GM12878 (cell line): ENCODE measurements around the gene HTD2. TPM values are rescaled to one million over a fixed set of nuclear protein-coding genes. Genes with fewer than 3 reads are reported as not detected.
A peak's percentile ranks its signal among the peaks of the same experiment; 100 is the strongest.

Experiments used
- BHLHE40 ChIP-seq, 2 experiments: fragments of 450-650 bp in 1 of 2; IDR thresholded peaks; 2 replicates each; pipeline ENCODE4 v1.6.1; 2011 to 2017; ENCODE audit warnings: low read depth in 2 of 2, borderline replicate concordance in 1 of 2, improper control_type of control experiment in 1 of 2, low read length in 1 of 2, mild to moderate bottlenecking in 1 of 2
- CHD2 ChIP-seq: IDR thresholded peaks from 2 replicates; pipeline ENCODE4 v1.6.1; 2011; ENCODE audit warnings: low read depth, low read length, improper control_type of control experiment, borderline replicate concordance
- CREB1 ChIP-seq: IDR thresholded peaks from 2 replicates; pipeline ENCODE4 v1.6.1; 2012; ENCODE audit warnings: low read depth, mild to moderate bottlenecking, inconsistent platforms
- FOXM1 ChIP-seq: IDR thresholded peaks from 2 replicates; pipeline ENCODE4 v1.6.1; 2012; ENCODE audit warnings: low read depth, mild to moderate bottlenecking, inconsistent platforms, low read length, moderate library complexity
- HDAC6 ChIP-seq: fragments of 200-600 bp; sonication (generic); IDR thresholded peaks from one replicate; pipeline ENCODE4 v1.8.0; 2017; ENCODE audit warnings: antibody characterized with exemption; ENCODE audit not compliant: unreplicated experiment
- HDGF ChIP-seq: fragments of 450-650 bp; IDR thresholded peaks from 2 replicates; pipeline ENCODE4 v1.6.1; 2016; ENCODE audit warnings: antibody characterized with exemption
- IRF4 ChIP-seq: IDR thresholded peaks from 2 replicates; pipeline ENCODE4 v1.6.1; 2011; ENCODE audit warnings: low read depth, low read length
- MTA3 ChIP-seq: IDR thresholded peaks from 2 replicates; pipeline ENCODE4 v1.6.1; 2012; ENCODE audit warnings: low read length, inconsistent platforms, borderline replicate concordance
- MYB ChIP-seq: fragments of 150-350 bp; IDR thresholded peaks from 2 replicates; pipeline ENCODE4 v1.6.1; 2014; ENCODE audit warnings: mild to moderate bottlenecking, low read depth, low read length, borderline replicate concordance
- PML ChIP-seq: IDR thresholded peaks from 2 replicates; pipeline ENCODE4 v1.6.1; 2012; ENCODE audit warnings: low read length, inconsistent platforms
- RAD21 ChIP-seq: IDR thresholded peaks from 2 replicates; pipeline ENCODE4 v1.6.1; 2011; ENCODE audit warnings: mild to moderate bottlenecking, low read depth, low read length, moderate library complexity; ENCODE audit not compliant: insufficient read depth
- RFX5 ChIP-seq: IDR thresholded peaks from 2 replicates; pipeline ENCODE4 v1.6.1; 2011; ENCODE audit warnings: low read depth, low read length, improper control_type of control experiment
- SMAD1 ChIP-seq: fragments of 450-650 bp; IDR thresholded peaks from 2 replicates; pipeline ENCODE4 v1.6.1; 2018; ENCODE audit warnings: mild to moderate bottlenecking, low read depth; ENCODE audit not compliant: partially characterized antibody
- SMAD5 ChIP-seq: IDR thresholded peaks from 2 replicates; pipeline ENCODE4 v1.6.1; 2016; ENCODE audit warnings: antibody characterized with exemption, low read depth
- SREBF1 ChIP-seq: IDR thresholded peaks from 2 replicates; pipeline ENCODE4 v1.6.1; 2012; ENCODE audit warnings: mild to moderate bottlenecking, low read length
- STAT3 ChIP-seq: IDR thresholded peaks from 2 replicates; pipeline ENCODE4 v1.6.1; 2011; ENCODE audit warnings: low read depth, low read length, improper control_type of control experiment
- TCF12 ChIP-seq: IDR thresholded peaks from 2 replicates; pipeline ENCODE4 v1.6.1; 2011; ENCODE audit warnings: low read depth, mild to moderate bottlenecking, low read length
- YY1 ChIP-seq: IDR thresholded peaks from 2 replicates; pipeline ENCODE4 v1.6.1; 2011; ENCODE audit warnings: low read depth, mild to moderate bottlenecking, low read length
- ZNF207 ChIP-seq: fragments of 450-650 bp; IDR thresholded peaks from 2 replicates; pipeline ENCODE4 v1.6.1; 2014; ENCODE audit warnings: antibody characterized with exemption, mild to moderate bottlenecking, borderline replicate concordance
- ZNF217 ChIP-seq: fragments of 450-650 bp; IDR thresholded peaks from 2 replicates; pipeline ENCODE4 v1.6.1; 2017; ENCODE audit warnings: antibody characterized with exemption, mild to moderate bottlenecking
- ZNF622 ChIP-seq: fragments of 450-650 bp; IDR thresholded peaks from 2 replicates; pipeline ENCODE4 v1.6.1; 2017; ENCODE audit warnings: mild to moderate bottlenecking, inconsistent platforms
- polyA plus RNA-seq, 11 experiments: library from polyadenylated mRNA; depleted of rRNA in 4 of 11; unstranded in 6 of 11; stranded (reverse) in 5 of 11; fragments of >200 nt; fragmentation: Nextera tagmentation in 4 of 11; fragmentation: Illumina TruSeq in 1 of 11; extraction: Ambion mirVana in 4 of 11; extraction: Trizol in 1 of 11; gene quantifications; 1 replicate in 1 of 11; 2 replicates in 10 of 11; pipeline versions ENCODE4 v1.2.1 to v1.2.3, GENCODE V29; 2011 to 2016; ENCODE audit warnings: inconsistent platforms in 2 of 11, missing spikeins in 2 of 11, low read depth in 1 of 11
- total RNA-seq, 4 experiments: library from RNA; depleted of rRNA in 3 of 4; stranded (reverse); fragments of >200 nt in 3 of 4; fragmentation: Illumina TruSeq in 1 of 4; extraction: Trizol in 1 of 4; gene quantifications; 2 replicates each; pipeline versions ENCODE4 v1.2.1 to v1.2.3, GENCODE V29; 2013 to 2021
- TF ChIP-seq, protein P1 (sequence below): fragments of 450-650 bp; IDR thresholded peaks from 2 replicates; pipeline ENCODE4 v1.6.1; 2014; ENCODE audit warnings: mild to moderate bottlenecking
- TF ChIP-seq, protein P2 (sequence below): fragments of 450-650 bp; IDR thresholded peaks from 2 replicates; pipeline ENCODE4 v1.6.1; 2017; ENCODE audit warnings: mild to moderate bottlenecking, low read depth, inconsistent platforms; ENCODE audit not compliant: poor library complexity, severe bottlenecking
- TF ChIP-seq, protein P3 (sequence below): fragments of 450-650 bp; IDR thresholded peaks from 2 replicates; pipeline ENCODE4 v1.6.1; 2017; ENCODE audit warnings: borderline replicate concordance

Gene HTD2
- total and polyA plus RNA-seq, 10 of the 15 experiments (the other 5 are each of a cell fraction or from before 2014, with no cell fraction given): 5.9 to 24.7 (median 9.5) TPM

DNA sequence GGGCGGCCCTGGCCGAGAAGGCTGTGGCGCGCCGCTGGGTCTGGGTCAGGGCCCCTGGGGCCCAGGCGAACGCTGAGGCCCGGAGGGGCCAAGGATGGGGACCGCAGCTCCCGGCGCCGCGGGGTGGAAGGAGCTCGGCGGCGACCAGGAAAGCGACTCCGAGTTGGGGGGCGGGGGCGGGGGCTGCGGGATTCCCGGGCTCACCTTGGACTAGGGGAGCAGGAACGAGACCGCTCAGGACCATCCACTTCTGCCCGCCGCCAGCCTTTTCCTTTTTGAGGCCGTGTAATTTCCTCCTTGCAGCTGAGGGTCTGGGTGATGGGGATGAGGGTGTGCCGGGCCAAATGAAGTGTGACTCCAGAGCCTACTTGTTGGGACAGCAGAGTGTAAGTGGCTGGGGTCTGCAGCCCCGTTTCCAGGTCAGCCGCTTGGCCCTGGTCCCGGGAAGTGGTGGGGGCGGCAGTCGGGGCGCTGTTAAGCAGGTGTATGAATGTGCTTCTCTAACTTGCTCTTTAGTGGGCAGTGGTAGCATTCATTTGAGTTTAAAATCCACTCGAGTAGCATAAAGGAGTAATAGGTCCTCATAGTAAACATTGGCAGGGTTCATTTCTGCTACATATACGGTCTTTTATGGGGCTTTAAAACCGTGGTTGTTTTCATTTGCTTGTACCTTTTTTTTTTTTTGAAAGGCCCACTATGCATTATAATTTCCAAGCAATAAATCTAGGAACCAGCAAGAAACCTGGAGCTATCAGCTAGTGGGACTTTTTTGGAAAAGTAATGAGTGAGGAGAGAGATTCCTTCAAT is 27.1 kb downstream of the HTD2 start (continued):
- TF ChIP-seq MTA3 (no peak), IRF4 (no peak), SMAD5 (no peak), HDGF (no peak), YY1 (no peak), SMAD1 (no peak), ZNF622 (no peak), FOXM1 (no peak), PML (no peak), TCF12 (no peak), MYB (no peak), RAD21 (peak; percentile 61), ZNF217 (no peak), BHLHE40 (IDR thresholded peaks at IDR 0.05; ENCODE audit: borderline replicate concordance in 1 of 2, low read depth in 2 of 2, low read length in 1 of 2) (no peak), CREB1 (no peak), HDAC6 (no peak), STAT3 (no peak), ZNF207 (no peak), SREBF1 (no peak), CHD2 (no peak), RFX5 (no peak)
- TF ChIP-seq, protein P1, sequence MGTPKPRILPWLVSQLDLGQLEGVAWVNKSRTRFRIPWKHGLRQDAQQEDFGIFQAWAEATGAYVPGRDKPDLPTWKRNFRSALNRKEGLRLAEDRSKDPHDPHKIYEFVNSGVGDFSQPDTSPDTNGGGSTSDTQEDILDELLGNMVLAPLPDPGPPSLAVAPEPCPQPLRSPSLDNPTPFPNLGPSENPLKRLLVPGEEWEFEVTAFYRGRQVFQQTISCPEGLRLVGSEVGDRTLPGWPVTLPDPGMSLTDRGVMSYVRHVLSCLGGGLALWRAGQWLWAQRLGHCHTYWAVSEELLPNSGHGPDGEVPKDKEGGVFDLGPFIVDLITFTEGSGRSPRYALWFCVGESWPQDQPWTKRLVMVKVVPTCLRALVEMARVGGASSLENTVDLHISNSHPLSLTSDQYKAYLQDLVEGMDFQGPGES: 0 out of 2 replicates have a peak, but pooled peaks have one; percentile 19
- TF ChIP-seq, protein P2, sequence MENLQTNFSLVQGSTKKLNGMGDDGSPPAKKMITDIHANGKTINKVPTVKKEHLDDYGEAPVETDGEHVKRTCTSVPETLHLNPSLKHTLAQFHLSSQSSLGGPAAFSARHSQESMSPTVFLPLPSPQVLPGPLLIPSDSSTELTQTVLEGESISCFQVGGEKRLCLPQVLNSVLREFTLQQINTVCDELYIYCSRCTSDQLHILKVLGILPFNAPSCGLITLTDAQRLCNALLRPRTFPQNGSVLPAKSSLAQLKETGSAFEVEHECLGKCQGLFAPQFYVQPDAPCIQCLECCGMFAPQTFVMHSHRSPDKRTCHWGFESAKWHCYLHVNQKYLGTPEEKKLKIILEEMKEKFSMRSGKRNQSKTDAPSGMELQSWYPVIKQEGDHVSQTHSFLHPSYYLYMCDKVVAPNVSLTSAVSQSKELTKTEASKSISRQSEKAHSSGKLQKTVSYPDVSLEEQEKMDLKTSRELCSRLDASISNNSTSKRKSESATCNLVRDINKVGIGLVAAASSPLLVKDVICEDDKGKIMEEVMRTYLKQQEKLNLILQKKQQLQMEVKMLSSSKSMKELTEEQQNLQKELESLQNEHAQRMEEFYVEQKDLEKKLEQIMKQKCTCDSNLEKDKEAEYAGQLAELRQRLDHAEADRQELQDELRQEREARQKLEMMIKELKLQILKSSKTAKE: no peak
- TF ChIP-seq, protein P3, sequence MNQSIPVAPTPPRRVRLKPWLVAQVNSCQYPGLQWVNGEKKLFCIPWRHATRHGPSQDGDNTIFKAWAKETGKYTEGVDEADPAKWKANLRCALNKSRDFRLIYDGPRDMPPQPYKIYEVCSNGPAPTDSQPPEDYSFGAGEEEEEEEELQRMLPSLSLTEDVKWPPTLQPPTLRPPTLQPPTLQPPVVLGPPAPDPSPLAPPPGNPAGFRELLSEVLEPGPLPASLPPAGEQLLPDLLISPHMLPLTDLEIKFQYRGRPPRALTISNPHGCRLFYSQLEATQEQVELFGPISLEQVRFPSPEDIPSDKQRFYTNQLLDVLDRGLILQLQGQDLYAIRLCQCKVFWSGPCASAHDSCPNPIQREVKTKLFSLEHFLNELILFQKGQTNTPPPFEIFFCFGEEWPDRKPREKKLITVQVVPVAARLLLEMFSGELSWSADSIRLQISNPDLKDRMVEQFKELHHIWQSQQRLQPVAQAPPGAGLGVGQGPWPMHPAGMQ: no peak
